Left lung (tissue), 10 donors: ENCODE data around the gene PAX2. TPM values are rescaled to one million over a fixed set of nuclear protein-coding genes. Genes with fewer than 3 reads are reported as not detected.

Experiments used
- ATAC-seq: fragments of 200-7000 bp; cut with Tn5 transposase; one replicate; pipeline ENCODE4 v1.9.1; 2020; ENCODE audit warnings: moderate library complexity
- DNase-seq, 4 donors: peaks; one replicate each; pipeline ENCODE4 v3.0.0-alpha.2; 2013 to 2020
- H3K27ac ChIP-seq, 2 donors: fragments of 200-600 bp; sonication (generic) in 1 of 2; one replicate each; pipeline versions ENCODE4 v1.5.0 to v1.8.0; 2020 to 2021
- H3K27me3 ChIP-seq, 2 donors: fragments of 200-600 bp; sonication (generic) in 1 of 2; one replicate each; pipeline versions ENCODE4 v1.5.0 to v1.8.0; 2020 to 2021
- H3K36me3 ChIP-seq, 2 donors: fragments of 200-600 bp; sonication (generic) in 1 of 2; one replicate each; pipeline versions ENCODE4 v1.5.0 to v1.8.0; 2020 to 2021
- H3K4me1 ChIP-seq, 2 donors: fragments of 200-600 bp; one replicate each; pipeline ENCODE4 v1.8.0; 2021
- H3K4me3 ChIP-seq, 2 donors: fragments of 200-600 bp; sonication (generic) in 1 of 2; one replicate each; pipeline versions ENCODE4 v1.5.0 to v1.8.0; 2020 to 2021; ENCODE audit warnings: mild to moderate bottlenecking in 1 of 2
- H3K9me3 ChIP-seq, 2 donors: fragments of 200-600 bp; sonication (generic) in 1 of 2; one replicate each; pipeline versions ENCODE4 v1.5.0 to v1.8.0; 2020 to 2021
- CTCF ChIP-seq, 2 donors: fragments of 200-600 bp; sonication (generic) in 1 of 2; IDR thresholded peaks; one replicate each; pipeline versions ENCODE4 v1.5.0 to v1.8.0; 2021; ENCODE audit warnings: antibody characterized with exemption in 2 of 2
- intact Hi-C, 2 donors: fragments of 100-400 bp; cut with DNase I; formaldehyde crosslinking; loops; one replicate each; pipeline versions ENCODE4 v1.11.2 to v1.14.2; 2022
- polyA plus RNA-seq, 6 donors: library from polyadenylated mRNA; unstranded; fragments of 120-200 nt; gene quantifications; one replicate each; pipeline ENCODE4 v1.2.1, GENCODE V29; 2013; ENCODE audit not compliant: insufficient read length in 6 of 6
- total RNA-seq, 2 donors: library from RNA; stranded (reverse); fragmentation: NEBNext Ultra II Directional; extraction: Animal tissue kit (Norgen Biotek cat#: 25700); gene quantifications; one replicate each; pipeline ENCODE4 v1.2.1, GENCODE V29; 2021
- donor health status: DM: no; HTN: yes; CAD: no.
- donor health status: DM: no; HTN: no; CAD: no.

PAX2 gene
- total and polyA plus RNA-seq, 8 donors = 0.18 to 1.2 (median 0.47) TPM; not detected in 3

GRCh38 chr10:100872034-100872791, 126.8 kb downstream of the PAX2 start:
- Histone ChIP-seq H3K4me1 (no peaks in the 10 kb centered on the region), H3K4me3 (no peak overlapping the region), H3K36me3 (no peaks in the 10 kb centered on the region), H3K27me3 (peaks cover 0 to 55% of the 10 kb centered on the region in 2 donors), H3K27ac (no peak overlapping the region), H3K9me3 (no peaks in the 10 kb centered on the region)
- ATAC-seq (peak; percentile 50), DNase-seq (peak in 1 of 4 donors; percentile 18)
- TF ChIP-seq CTCF (IDR thresholded peaks at IDR 0.05) = peak; percentile 28 to 37
- intact Hi-C loops = loop anchor here in 1 of 2 donors (10.0 kb wide), 2 partner anchors 207 to 307 kb away; no protein-coding TSS in a partner anchor

- Histone ChIP-seq H3K9me3 (no peaks in the 10 kb centered on the region), H3K27me3 (peaks cover 0 to 47% of the 10 kb centered on the region in 2 donors), H3K27ac (no peak overlapping the region), H3K4me1 (no peaks in the 10 kb centered on the region), H3K36me3 (no peaks in the 10 kb centered on the region), H3K4me3 (no peak overlapping the region)
- DNase-seq = no peak
- TF ChIP-seq CTCF (IDR thresholded peaks at IDR 0.05) = no peak
- no peak for ATAC-seq
- intact Hi-C loops = loop anchor here in 1 of 2 donors (10.0 kb wide), 2 partner anchors 208 to 308 kb away; no protein-coding TSS in a partner anchor
Measured at GRCh38 chr10:100873146-100873826, 127.9 kb downstream of the PAX2 start.

GRCh38 chr10:100873827-100874326, 128.5 kb downstream of the PAX2 start:
- TF ChIP-seq CTCF (IDR thresholded peaks at IDR 0.05) = no peak
- Histone ChIP-seq H3K27ac (no peak overlapping the region), H3K4me3 (no peak overlapping the region), H3K4me1 (no peaks in the 10 kb centered on the region), H3K9me3 (no peaks in the 10 kb centered on the region), H3K36me3 (no peaks in the 10 kb centered on the region), H3K27me3 (peaks cover 0 to 41% of the 10 kb centered on the region in 2 donors)
- intact Hi-C loops = loop anchor here in 1 of 2 donors (10.0 kb wide), 2 partner anchors 209 to 309 kb away; no protein-coding TSS in a partner anchor
- no peak for ATAC-seq
- DNase-seq = no peak

GRCh38 chr10:100874702-100875483, 129.5 kb downstream of the PAX2 start:
- no peaks in the 10 kb centered on the region for H3K9me3 ChIP-seq
- no peak overlapping the region for H3K4me3 ChIP-seq
- H3K4me1 ChIP-seq = no peaks in the 10 kb centered on the region
- DNase-seq = no peak
- intact Hi-C loops = loop anchor here in 1 of 2 donors (10.0 kb wide), 2 partner anchors 210 to 310 kb away; no protein-coding TSS in a partner anchor
- ATAC-seq = no peak
- no peaks in the 10 kb centered on the region for H3K36me3 ChIP-seq
- TF ChIP-seq CTCF (IDR thresholded peaks at IDR 0.05) = no peak
- no peak overlapping the region for H3K27ac ChIP-seq
- peaks cover 0 to 37% of the 10 kb centered on the region in 2 donors for H3K27me3 ChIP-seq
